Activated CD4-positive, alpha-beta memory T cell treated with anti-CD3 and anti-CD28 coated beads for 36 hours (primary cell): Measurements from ENCODE around the gene EXOC2. TPM values are rescaled to one million over a fixed set of nuclear protein-coding genes. Genes with fewer than 3 reads are reported as not detected.
"Not testable (repeated sequence)": the region's sequence is repeated elsewhere in the genome, so short reads cannot be mapped to it uniquely, and the experiment has no call there.

Experiments
- CTCF ChIA-PET: fragments of 350-600 bp; sonication (Branson Sonifier 250); formaldehyde crosslinking; loops from one replicate; lab custom pipeline; 2021; ENCODE audit warnings: antibody characterized with exemption, inconsistent platforms; lab: Charles Lee
- POLR2A ChIA-PET: fragments of 350-600 bp; sonication (Branson Sonifier 250); formaldehyde crosslinking; loops from one replicate; lab custom pipeline; 2021; ENCODE audit warnings: antibody characterized with exemption; lab: Charles Lee
- DNase-seq: peaks from one replicate; pipeline ENCODE4 v3.0.0-alpha.2; 2020
- H3K27ac Mint-ChIP-seq: one replicate; pipeline ENCODE4 v1.8.0; 2021; ENCODE audit warnings: mixed read lengths
- H3K27me3 Mint-ChIP-seq: one replicate; pipeline ENCODE4 v1.8.0; 2021; ENCODE audit warnings: mixed read lengths
- H3K36me3 Mint-ChIP-seq: one replicate; pipeline ENCODE4 v1.8.0; 2021; ENCODE audit warnings: mixed read lengths
- H3K4me1 Mint-ChIP-seq: one replicate; pipeline ENCODE4 v1.8.0; 2021; ENCODE audit warnings: low read depth, mixed read lengths
- H3K4me3 Mint-ChIP-seq: one replicate; pipeline ENCODE4 v1.8.0; 2021; ENCODE audit warnings: mild to moderate bottlenecking, mixed read lengths
- H3K9me3 Mint-ChIP-seq: one replicate; pipeline ENCODE4 v1.8.0; 2021; ENCODE audit warnings: mixed read lengths
- intact Hi-C: fragments of 100-400 bp; cut with micrococcal nuclease; formaldehyde crosslinking; loops from one replicate; pipeline ENCODE4 v1.15.1; 2023
- total RNA-seq, 2 experiments: library from RNA; stranded (reverse); gene quantifications; one replicate each; pipeline ENCODE4 v1.2.3, GENCODE V29; 2021

Gene EXOC2
- total RNA-seq, 2 experiments from 2014 or later: 40.5 to 42.3 TPM

- CTCF ChIA-PET: interaction anchor here (0.6 to 1.9 kb wide), 3 partner anchors 26 to 204 kb away, joined by 3 to 7 read pairs (median 4); no protein-coding TSS in a partner anchor
Measured at GRCh38 chr6:679282-679681, 13.7 kb downstream of the EXOC2 start.

GRCh38 chr6:678520-678919 lies 14.4 kb downstream of the EXOC2 start:
- Mint-ChIP-seq H3K4me1 (peaks cover 49% of the 10 kb centered on the region), H3K27me3 (no peaks in the 10 kb centered on the region), H3K36me3 (peaks cover 5% of the 10 kb centered on the region), H3K9me3 (no peaks in the 10 kb centered on the region), H3K27ac (no peak overlapping the region), H3K4me3 (no peak overlapping the region)
- no peak for DNase-seq
- ChIA-PET CTCF (interaction anchor here (0.9 kb wide), 1 partner anchor 25 kb away, joined by 3 read pairs; no protein-coding TSS in a partner anchor), POLR2A (no interaction called here)
- intact Hi-C loops: no loop called here

More at GRCh38 chr6:679282-679681, 13.7 kb downstream of the EXOC2 start:
- POLR2A ChIA-PET: interaction anchor here (0.6 to 1.3 kb wide), 2 partner anchors 14 to 54 kb away, joined by 3 to 4 read pairs; partner anchors contain the start of gene EXOC2
- no peak for DNase-seq
- no peak overlapping the region for H3K27ac Mint-ChIP-seq
- intact Hi-C loops: no loop called here
- no peak overlapping the region for H3K4me3 Mint-ChIP-seq
- H3K4me1 Mint-ChIP-seq: peaks cover 57% of the 10 kb centered on the region
- no peaks in the 10 kb centered on the region for H3K27me3 Mint-ChIP-seq
- H3K36me3 Mint-ChIP-seq: peaks cover 5% of the 10 kb centered on the region
- no peaks in the 10 kb centered on the region for H3K9me3 Mint-ChIP-seq

- Mint-ChIP-seq H3K9me3 (no peaks in the 10 kb centered on the region), H3K36me3 (peaks cover 5% of the 10 kb centered on the region), H3K27ac (no peak overlapping the region), H3K27me3 (no peaks in the 10 kb centered on the region), H3K4me1 (peaks cover 44% of the 10 kb centered on the region), H3K4me3 (no peak overlapping the region)
- intact Hi-C loops: no loop called here
- CTCF ChIA-PET: no interaction called here
- no peak for DNase-seq
- POLR2A ChIA-PET: no interaction called here
Measured at GRCh38 chr6:677919-678318, 15.0 kb downstream of the EXOC2 start.

- no peak overlapping the region for H3K4me3 Mint-ChIP-seq
- H3K27ac Mint-ChIP-seq: peak overlapping the region; percentile 44
- DNase-seq: peak; percentile 39
- H3K9me3 Mint-ChIP-seq: no peaks in the 10 kb centered on the region
- ChIA-PET POLR2A (interaction anchor here (1.1 kb wide), 1 partner anchor 9 kb away, joined by 3 read pairs; no protein-coding TSS in a partner anchor), CTCF (interaction anchor here (0.7 to 1.2 kb wide), 3 partner anchors 9 to 82 kb away, joined by 3 read pairs; no protein-coding TSS in a partner anchor)
- peaks cover 23% of the 10 kb centered on the region for H3K4me1 Mint-ChIP-seq
- H3K27me3 Mint-ChIP-seq: no peaks in the 10 kb centered on the region
- H3K36me3 Mint-ChIP-seq: peaks cover 5% of the 10 kb centered on the region
- intact Hi-C loops: no loop called here
Measured at GRCh38 chr6:674956-675355, 18.0 kb downstream of the EXOC2 start.

- Mint-ChIP-seq H3K9me3 (no peaks in the 10 kb centered on the region), H3K36me3 (peaks cover 3% of the 10 kb centered on the region), H3K27ac (no peak overlapping the region), H3K4me1 (peaks cover 21% of the 10 kb centered on the region), H3K4me3 (no peak overlapping the region), H3K27me3 (no peaks in the 10 kb centered on the region)
- ChIA-PET CTCF (interaction anchor here (0.6 to 1.2 kb wide), 5 partner anchors 10 to 81 kb away, joined by 3 read pairs; no protein-coding TSS in a partner anchor), POLR2A (interaction anchor here (1.1 kb wide), 1 partner anchor 9 kb away, joined by 3 read pairs; no protein-coding TSS in a partner anchor)
- no peak for DNase-seq
- intact Hi-C loops: no loop called here
Measured at GRCh38 chr6:674406-674805, 18.5 kb downstream of the EXOC2 start.

- CTCF ChIA-PET: no interaction called here
- H3K27ac Mint-ChIP-seq: no peak overlapping the region
- intact Hi-C loops: no loop called here
- no peaks in the 10 kb centered on the region for H3K27me3 Mint-ChIP-seq
- peaks cover 9% of the 10 kb centered on the region for H3K36me3 Mint-ChIP-seq
- no peak overlapping the region for H3K4me3 Mint-ChIP-seq
- peaks cover 30% of the 10 kb centered on the region for H3K4me1 Mint-ChIP-seq
- peaks cover 17% of the 10 kb centered on the region for H3K9me3 Mint-ChIP-seq
- DNase-seq: no peak
- POLR2A ChIA-PET: no interaction called here
Measured at GRCh38 chr6:667253-667927, 25.5 kb downstream of the EXOC2 start.

- Mint-ChIP-seq H3K4me3 (no peak overlapping the region), H3K9me3 (peaks cover 17% of the 10 kb centered on the region), H3K27ac (no peak overlapping the region), H3K27me3 (no peaks in the 10 kb centered on the region), H3K4me1 (peaks cover 47% of the 10 kb centered on the region), H3K36me3 (peaks cover 9% of the 10 kb centered on the region)
- ChIA-PET CTCF (no interaction called here), POLR2A (no interaction called here)
- intact Hi-C loops: no loop called here
- no peak for DNase-seq
Measured at GRCh38 chr6:665403-666267, 27.3 kb downstream of the EXOC2 start.

- H3K27me3 Mint-ChIP-seq, POLR2A ChIA-PET, intact Hi-C loops, H3K36me3 Mint-ChIP-seq, CTCF ChIA-PET, H3K4me3 Mint-ChIP-seq, DNase-seq, H3K27ac Mint-ChIP-seq: not testable (repeated sequence)
- peaks cover 17% of the 10 kb centered on the region for H3K9me3 Mint-ChIP-seq
- H3K4me1 Mint-ChIP-seq: peaks cover 61% of the 10 kb centered on the region
Measured at GRCh38 chr6:663788-664187, 29.2 kb downstream of the EXOC2 start.

GRCh38 chr6:659716-660581 lies 33.0 kb downstream of the EXOC2 start:
- peaks cover 19% of the 10 kb centered on the region for H3K36me3 Mint-ChIP-seq
- H3K4me1 Mint-ChIP-seq: peaks cover 59% of the 10 kb centered on the region
- no peak overlapping the region for H3K4me3 Mint-ChIP-seq
- DNase-seq: no peak
- CTCF ChIA-PET: interaction anchor here (1.0 to 1.6 kb wide), 2 partner anchors 21 to 62 kb away, joined by 3 to 9 read pairs; no protein-coding TSS in a partner anchor
- POLR2A ChIA-PET: no interaction called here
- no peaks in the 10 kb centered on the region for H3K27me3 Mint-ChIP-seq
- intact Hi-C loops: no loop called here
- H3K9me3 Mint-ChIP-seq: peaks cover 11% of the 10 kb centered on the region
- H3K27ac Mint-ChIP-seq: no peak overlapping the region

GRCh38 chr6:658244-658643 lies 34.7 kb downstream of the EXOC2 start:
- peaks cover 4% of the 10 kb centered on the region for H3K9me3 Mint-ChIP-seq
- intact Hi-C loops: no loop called here
- no peaks in the 10 kb centered on the region for H3K27me3 Mint-ChIP-seq
- peaks cover 58% of the 10 kb centered on the region for H3K4me1 Mint-ChIP-seq
- ChIA-PET CTCF (no interaction called here), POLR2A (no interaction called here)
- no peak overlapping the region for H3K27ac Mint-ChIP-seq
- peaks cover 24% of the 10 kb centered on the region for H3K36me3 Mint-ChIP-seq
- no peak overlapping the region for H3K4me3 Mint-ChIP-seq
- no peak for DNase-seq

- H3K27ac Mint-ChIP-seq: no peak overlapping the region
- POLR2A ChIA-PET: no interaction called here
Measured at GRCh38 chr6:657743-658142, 35.2 kb downstream of the EXOC2 start.

More at GRCh38 chr6:657743-658142, 35.2 kb downstream of the EXOC2 start:
- no peak for DNase-seq
- H3K4me3 Mint-ChIP-seq: no peak overlapping the region
- H3K4me1 Mint-ChIP-seq: peaks cover 58% of the 10 kb centered on the region
- H3K27me3 Mint-ChIP-seq: no peaks in the 10 kb centered on the region
- peaks cover 24% of the 10 kb centered on the region for H3K36me3 Mint-ChIP-seq
- H3K9me3 Mint-ChIP-seq: peaks cover 4% of the 10 kb centered on the region
- CTCF ChIA-PET: no interaction called here
- intact Hi-C loops: no loop called here
